ENCODE measurements around the gene PHF2. TPM values are rescaled to one million over a fixed set of nuclear protein-coding genes. Genes with fewer than 3 reads are reported as not detected.
A peak's percentile ranks its signal among the peaks of the same experiment; 100 is the strongest.
"Not testable (repeated sequence)": the region's sequence is repeated elsewhere in the genome, so short reads cannot be mapped to it uniquely, and the experiment has no call there.

Gene PHF2
- total and polyA plus RNA-seq, 5 experiments from 2014 or later = 0.84 to 35.5 (median 2.3) TPM

- POLR2A ChIA-PET = no interaction called here
- H3K4me3 Mint-ChIP-seq = no peak overlapping the region
- no peaks in the 10 kb centered on the region for H3K9me3 Mint-ChIP-seq
- peaks cover 0 to 22% (median 4%) of the 10 kb centered on the region in 3 donors for H3K36me3 Mint-ChIP-seq
- H3K4me1 Mint-ChIP-seq = peaks cover 0 to 2% (median 0%) of the 10 kb centered on the region in 4 donors
- ATAC-seq (no peak), DNase-seq (no peak)
- no peak overlapping the region for H3K27ac Mint-ChIP-seq
- no peaks in the 10 kb centered on the region for H3K27me3 Mint-ChIP-seq
These were observed 85.7 kb downstream of the PHF2 start for GRCh38 chr9:93662016-93662638.

- POLR2A ChIA-PET = no interaction called here
- ATAC-seq = no peak
- Mint-ChIP-seq H3K27me3 (no peaks in the 10 kb centered on the region), H3K9me3 (no peaks in the 10 kb centered on the region), H3K4me1 (no peaks in the 10 kb centered on the region), H3K36me3 (peaks cover 0 to 18% (median 4%) of the 10 kb centered on the region in 3 donors), H3K27ac (no peak overlapping the region), H3K4me3 (no peak overlapping the region)
- peak in 1 of 10 donors; percentile 40 for DNase-seq
These were observed 86.7 kb downstream of the PHF2 start for GRCh38 chr9:93662952-93663572.

GRCh38 chr9:93663877-93664548, 87.6 kb downstream of the PHF2 start:
- Mint-ChIP-seq H3K27ac (peak overlapping the region in 1 of 10 donors; percentile 22), H3K4me1 (no peaks in the 10 kb centered on the region), H3K27me3 (no peaks in the 10 kb centered on the region), H3K9me3 (no peaks in the 10 kb centered on the region), H3K4me3 (no peak overlapping the region), H3K36me3 (peaks cover 0 to 18% (median 4%) of the 10 kb centered on the region in 3 donors)
- DNase-seq = peak in 2 of 10 donors; percentile 0 to 48
- POLR2A ChIA-PET = no interaction called here
- ATAC-seq = no peak

- Mint-ChIP-seq H3K27ac (peak overlapping the region in 1 of 10 donors; percentile 22), H3K36me3 (peaks cover 0 to 16% (median 4%) of the 10 kb centered on the region in 3 donors)
These were observed 88.3 kb downstream of the PHF2 start for GRCh38 chr9:93664549-93665120.

GRCh38 chr9:93665128-93665636, 88.8 kb downstream of the PHF2 start:
- Mint-ChIP-seq H3K9me3 (no peaks in the 10 kb centered on the region), H3K27me3 (no peaks in the 10 kb centered on the region), H3K27ac (peak overlapping the region in 1 of 10 donors; percentile 60), H3K4me1 (peaks cover 0 to 4% (median 0%) of the 10 kb centered on the region in 4 donors), H3K36me3 (peaks cover 0 to 11% (median 4%) of the 10 kb centered on the region in 3 donors), H3K4me3 (no peak overlapping the region)
- POLR2A ChIA-PET = no interaction called here
- DNase-seq (peak in 1 of 10 donors; percentile 52), ATAC-seq (no peak)

More at GRCh38 chr9:93664549-93665120, 88.3 kb downstream of the PHF2 start:
- Mint-ChIP-seq H3K27me3 (no peaks in the 10 kb centered on the region), H3K4me1 (peaks cover 0 to under 1% (median 0%) of the 10 kb centered on the region in 4 donors), H3K4me3 (no peak overlapping the region), H3K9me3 (no peaks in the 10 kb centered on the region)
- DNase-seq (peak in 2 of 10 donors; percentile 0 to 28), ATAC-seq (no peak)
- POLR2A ChIA-PET = no interaction called here

GRCh38 chr9:93665637-93666438, 89.5 kb downstream of the PHF2 start:
- Mint-ChIP-seq H3K27ac (peak overlapping the region in 3 of 10 donors; percentile 4 to 47 (median 17)), H3K27me3 (no peaks in the 10 kb centered on the region), H3K9me3 (no peaks in the 10 kb centered on the region), H3K4me3 (no peak overlapping the region), H3K36me3 (peaks cover 0 to 11% (median 4%) of the 10 kb centered on the region in 3 donors), H3K4me1 (peaks cover 0 to 4% (median 0%) of the 10 kb centered on the region in 4 donors)
- POLR2A ChIA-PET = no interaction called here
- ATAC-seq = no peak
- peak in 2 of 10 donors; percentile 0 to 60 for DNase-seq

GRCh38 chr9:93666439-93666784, 90.0 kb downstream of the PHF2 start:
- H3K27me3 Mint-ChIP-seq, H3K9me3 Mint-ChIP-seq, POLR2A ChIA-PET, H3K4me1 Mint-ChIP-seq, ATAC-seq, H3K4me3 Mint-ChIP-seq: not testable (repeated sequence)
- peak in 1 of 10 donors; percentile 16 for DNase-seq
- Mint-ChIP-seq H3K36me3 (peaks cover 0 to 11% (median 4%) of the 10 kb centered on the region in 3 donors), H3K27ac (peak overlapping the region in 2 of 10 donors; percentile 4 to 17)

GRCh38 chr9:93667006-93667405, 90.6 kb downstream of the PHF2 start:
- no peak for ATAC-seq
- Mint-ChIP-seq H3K4me1 (peaks cover 0 to 4% (median 0%) of the 10 kb centered on the region in 4 donors), H3K9me3 (no peaks in the 10 kb centered on the region), H3K36me3 (peaks cover 0 to 11% (median 4%) of the 10 kb centered on the region in 3 donors), H3K27ac (no peak overlapping the region), H3K4me3 (no peak overlapping the region), H3K27me3 (no peaks in the 10 kb centered on the region)
- POLR2A ChIA-PET = no interaction called here
- peak in 2 of 10 donors; percentile 0 to 26 for DNase-seq

GRCh38 chr9:93667627-93668026, 91.2 kb downstream of the PHF2 start:
- no peak overlapping the region for H3K4me3 Mint-ChIP-seq
- H3K9me3 Mint-ChIP-seq = no peaks in the 10 kb centered on the region
- H3K4me1 Mint-ChIP-seq = peaks cover 0 to 4% (median 0%) of the 10 kb centered on the region in 4 donors
- H3K27ac Mint-ChIP-seq = peak overlapping the region in 2 of 10 donors; percentile 43 to 59
- H3K36me3 Mint-ChIP-seq = peaks cover 2 to 15% (median 4%) of the 10 kb centered on the region in 3 donors
- peak in 2 of 10 donors; percentile 0 to 16 for DNase-seq
- POLR2A ChIA-PET = no interaction called here
- no peaks in the 10 kb centered on the region for H3K27me3 Mint-ChIP-seq
- ATAC-seq = no peak

- Mint-ChIP-seq H3K9me3 (no peaks in the 10 kb centered on the region), H3K27me3 (no peaks in the 10 kb centered on the region), H3K4me1 (peaks cover 0 to 4% (median 0%) of the 10 kb centered on the region in 4 donors), H3K36me3 (peaks cover 4 to 19% (median 5%) of the 10 kb centered on the region in 3 donors), H3K4me3 (no peak overlapping the region), H3K27ac (peak overlapping the region in 2 of 10 donors; percentile 43 to 75)
- DNase-seq (peak in 2 of 10 donors; percentile 0 to 45), ATAC-seq (no peak)
- POLR2A ChIA-PET = no interaction called here
These were observed 92.0 kb downstream of the PHF2 start for GRCh38 chr9:93668261-93668871.

GRCh38 chr9:93669116-93669957, 93.0 kb downstream of the PHF2 start:
- H3K27me3 Mint-ChIP-seq = no peaks in the 10 kb centered on the region
- no peak for ATAC-seq
- POLR2A ChIA-PET = no interaction called here
- peak in 3 of 10 donors; percentile 0 to 35 (median 14) for DNase-seq
- H3K36me3 Mint-ChIP-seq = peaks cover 5 to 23% (median 9%) of the 10 kb centered on the region in 3 donors
- peaks cover 0 to 5% (median 0%) of the 10 kb centered on the region in 4 donors for H3K4me1 Mint-ChIP-seq
- H3K4me3 Mint-ChIP-seq = no peak overlapping the region
- peak overlapping the region in 2 of 10 donors; percentile 56 to 71 for H3K27ac Mint-ChIP-seq
- no peaks in the 10 kb centered on the region for H3K9me3 Mint-ChIP-seq

Measured in naive thymus-derived CD8-positive, alpha-beta T cell (primary cell).